ENCODE results near the gene EEFSEC.

GRCh38 chr3:128432971-128433836 is 279.9 kb downstream of the EEFSEC start:
- TF ChIP-seq EZH2phosphoT487 (IDR thresholded peaks at IDR 0.05; ENCODE audit: insufficient read depth, low read depth) (no peak), EZH2 (IDR thresholded peaks at IDR 0.05; ENCODE audit: insufficient read depth, poor library complexity, severe bottlenecking) (no peak)

All from GM23248 (cell line).